ENCODE data around the gene MARCO. TPM values are rescaled to one million over a fixed set of nuclear protein-coding genes. Genes with fewer than 3 reads are reported as not detected.

Gene MARCO
- total and polyA plus RNA-seq, 2 donors (not counting 1 experiment from before 2014, with no cell fraction given): 0.04 TPM; not detected in 1

- no peaks in the 10 kb centered on the region for H3K27me3 ChIP-seq (replicated peaks in 1 of 4; ENCODE audit: control extremely low read depth in 1 of 4, control insufficient read depth in 3 of 4, insufficient read depth in 4 of 4, low read length in 3 of 4)
- POLR2A ChIA-PET: no interaction called here
- H3K79me2 ChIP-seq (ENCODE audit: control insufficient read depth, insufficient read depth, low read length): no peaks in the 10 kb centered on the region
- no peak overlapping the region for H2AFZ ChIP-seq (ENCODE audit: insufficient read depth, low read depth, low read length, poor library complexity, severe bottlenecking)
- CTCF ChIA-PET: no interaction called here
- no peaks in the 10 kb centered on the region for H3K9me3 Mint-ChIP-seq (ENCODE audit: insufficient read depth)
- no peaks in the 10 kb centered on the region for H3K36me3 ChIP-seq (replicated peaks in 1 of 2; ENCODE audit: control extremely low read depth in 1 of 2, control insufficient read depth in 1 of 2, extremely low read depth in 1 of 2, insufficient read depth in 2 of 2, low read length in 1 of 2)
- H4K20me1 ChIP-seq (ENCODE audit: control insufficient read depth, insufficient read depth, low read length, poor library complexity, severe bottlenecking): no peaks in the 10 kb centered on the region
- H3K27me3 Mint-ChIP-seq: peaks cover 8% of the 10 kb centered on the region
- TF ChIP-seq EZH2 (IDR thresholded peaks at IDR 0.05; ENCODE audit: borderline replicate concordance, insufficient read depth, low read depth, low read length, poor library complexity, severe bottlenecking) (no peak), CTCF (IDR thresholded peaks at IDR 0.05) (no peak)
- intact Hi-C loops (cut with micrococcal nuclease): no loop called here
- H3K4me3 Mint-ChIP-seq: no peak overlapping the region
- no peaks in the 10 kb centered on the region for H3K4me1 Mint-ChIP-seq
- H3K4me3 ChIP-seq (ENCODE audit: control extremely low read depth in 1 of 5, extremely low read depth in 1 of 5, insufficient read depth in 1 of 5, low read depth in 2 of 5, low read length in 4 of 5): no peak overlapping the region
- H3K4me2 ChIP-seq (replicated peaks; ENCODE audit: low read depth, low read length, poor library complexity, severe bottlenecking): no peak overlapping the region
- H3K4me1 ChIP-seq (ENCODE audit: control insufficient read depth in 2 of 2, insufficient read depth in 2 of 2, low read length in 2 of 2): no peaks in the 10 kb centered on the region
- ATAC-seq (ENCODE audit: low read depth) (no peak), DNase-seq (no peak)
- H3K9ac ChIP-seq (ENCODE audit: low read length): no peak overlapping the region
- WGBS (ENCODE audit: insufficient coverage): 5% methylated on average over 2 of the region's 2 CpGs
- peaks cover 0 to 9% (median 0%) of the 10 kb centered on the region in 3 donors for H3K9me3 ChIP-seq (ENCODE audit: control extremely low read depth in 1 of 3, control insufficient read depth in 2 of 3, insufficient read depth in 1 of 3, low read length in 2 of 3)
- H3K27ac Mint-ChIP-seq: no peak overlapping the region
- no peak overlapping the region for H3K27ac ChIP-seq (ENCODE audit: low read length in 2 of 2)
These were observed 44.7 kb downstream of the MARCO start for GRCh38 chr2:118986738-118987137.

GRCh38 chr2:118987886-118988285, 45.9 kb downstream of the MARCO start:
- no peak overlapping the region for H3K9ac ChIP-seq (ENCODE audit: low read length)
- H3K27me3 ChIP-seq (replicated peaks in 1 of 4; ENCODE audit: control extremely low read depth in 1 of 4, control insufficient read depth in 3 of 4, insufficient read depth in 4 of 4, low read length in 3 of 4): no peaks in the 10 kb centered on the region
- intact Hi-C loops (cut with micrococcal nuclease): no loop called here
- H3K4me3 ChIP-seq (ENCODE audit: control extremely low read depth in 1 of 5, extremely low read depth in 1 of 5, insufficient read depth in 1 of 5, low read depth in 2 of 5, low read length in 4 of 5): no peak overlapping the region
- H3K4me2 ChIP-seq (replicated peaks; ENCODE audit: low read depth, low read length, poor library complexity, severe bottlenecking): no peak overlapping the region
- H3K9me3 Mint-ChIP-seq (ENCODE audit: insufficient read depth): no peaks in the 10 kb centered on the region
- no peaks in the 10 kb centered on the region for H3K4me1 ChIP-seq (ENCODE audit: control insufficient read depth in 2 of 2, insufficient read depth in 2 of 2, low read length in 2 of 2)
- ChIA-PET CTCF (no interaction called here), POLR2A (no interaction called here)
- H3K27me3 Mint-ChIP-seq: peaks cover 8% of the 10 kb centered on the region
- peaks cover 0 to 8% (median 0%) of the 10 kb centered on the region in 3 donors for H3K9me3 ChIP-seq (ENCODE audit: control extremely low read depth in 1 of 3, control insufficient read depth in 2 of 3, insufficient read depth in 1 of 3, low read length in 2 of 3)
- no peaks in the 10 kb centered on the region for H4K20me1 ChIP-seq (ENCODE audit: control insufficient read depth, insufficient read depth, low read length, poor library complexity, severe bottlenecking)
- H3K4me3 Mint-ChIP-seq: no peak overlapping the region
- H3K27ac ChIP-seq (ENCODE audit: low read length in 2 of 2): no peak overlapping the region
- H3K36me3 ChIP-seq (replicated peaks in 1 of 2; ENCODE audit: control extremely low read depth in 1 of 2, control insufficient read depth in 1 of 2, extremely low read depth in 1 of 2, insufficient read depth in 2 of 2, low read length in 1 of 2): no peaks in the 10 kb centered on the region
- TF ChIP-seq EZH2 (IDR thresholded peaks at IDR 0.05; ENCODE audit: borderline replicate concordance, insufficient read depth, low read depth, low read length, poor library complexity, severe bottlenecking) (no peak), CTCF (IDR thresholded peaks at IDR 0.05) (no peak)
- no peak overlapping the region for H2AFZ ChIP-seq (ENCODE audit: insufficient read depth, low read depth, low read length, poor library complexity, severe bottlenecking)
- 86% methylated on average over 2 of the region's 2 CpGs for WGBS (ENCODE audit: insufficient coverage)
- no peak overlapping the region for H3K27ac Mint-ChIP-seq
- DNase-seq (no peak), ATAC-seq (ENCODE audit: low read depth) (no peak)
- H3K79me2 ChIP-seq (ENCODE audit: control insufficient read depth, insufficient read depth, low read length): no peaks in the 10 kb centered on the region
- H3K4me1 Mint-ChIP-seq: no peaks in the 10 kb centered on the region

All from B cell (primary cell).